SIG-M5 treated with dmso at 0.1 percent for 504 hours (cell line): Measurements from ENCODE around the gene AP2B1.
A peak's percentile ranks its signal among the peaks of the same experiment; 100 is the strongest.
"Not testable (repeated sequence)": the region's sequence is repeated elsewhere in the genome, so short reads cannot be mapped to it uniquely, and the experiment has no call there.

ENCODE experiments used
- DNase-seq: peaks from one replicate; lab custom pipeline; 2025; ENCODE audit not compliant: unreplicated experiment; lab: John Stamatoyannopoulos, UW

Gene AP2B1

GRCh38 chr17:35587074-35587961, at the start of gene AP2B1:
Gene AP2B1 (plus strand): TSS chr17:35587322. CDS start chr17:35594031, 6,709 bp downstream.
- peak; percentile 95 for DNase-seq

- DNase-seq: no peak
These were observed 49.5 kb upstream of the AP2B1 start, which contains the start of gene SLFN12L for GRCh38 chr17:35537601-35538141. Gene SLFN12L (minus strand): TSS chr17:35537678. CDS start chr17:35522364, 15,314 bp downstream.

- DNase-seq: no peak
These were observed 47.5 kb upstream of the AP2B1 start for GRCh38 chr17:35539659-35540026.

GRCh38 chr17:35540589-35541404, 46.3 kb upstream of the AP2B1 start:
- peak; percentile 76 for DNase-seq

GRCh38 chr17:35541434-35541833, 45.7 kb upstream of the AP2B1 start:
- no peak for DNase-seq

- no peak for DNase-seq
These were observed 44.1 kb upstream of the AP2B1 start for GRCh38 chr17:35542990-35543389.

GRCh38 chr17:35543856-35544255, 43.3 kb upstream of the AP2B1 start:
- DNase-seq: no peak

- DNase-seq: no peak
These were observed 42.0 kb upstream of the AP2B1 start for GRCh38 chr17:35545150-35545549.

GRCh38 chr17:35546487-35546886, 40.6 kb upstream of the AP2B1 start:
- no peak for DNase-seq

- DNase-seq: no peak
These were observed 38.8 kb upstream of the AP2B1 start for GRCh38 chr17:35548208-35548810.

GRCh38 chr17:35548978-35549377, 38.1 kb upstream of the AP2B1 start:
- DNase-seq: no peak

- no peak for DNase-seq
These were observed 33.8 kb upstream of the AP2B1 start for GRCh38 chr17:35553310-35553709.

GRCh38 chr17:35554668-35555067, 32.5 kb upstream of the AP2B1 start:
- no peak for DNase-seq

- DNase-seq: no peak
These were observed 31.4 kb upstream of the AP2B1 start for GRCh38 chr17:35555691-35556090.

- DNase-seq: no peak
These were observed 29.8 kb upstream of the AP2B1 start for GRCh38 chr17:35557353-35557752.

- DNase-seq: no peak
These were observed 27.5 kb upstream of the AP2B1 start for GRCh38 chr17:35559495-35560210.

GRCh38 chr17:35560703-35561102, 26.4 kb upstream of the AP2B1 start, which contains the start of gene SLFN14:
Gene SLFN14 (minus strand): TSS chr17:35560819. CDS start chr17:35558062, 2,757 bp downstream.
- DNase-seq: no peak

- not testable (repeated sequence) for DNase-seq
These were observed 23.9 kb upstream of the AP2B1 start for GRCh38 chr17:35563181-35563580.

- DNase-seq: no peak
These were observed 20.2 kb upstream of the AP2B1 start for GRCh38 chr17:35566968-35567367.

GRCh38 chr17:35568561-35568960, 18.6 kb upstream of the AP2B1 start:
- peak; percentile 53 for DNase-seq
